GM12873 (cell line): ENCODE measurements around the gene FAM234A.
A peak's percentile ranks its signal among the peaks of the same experiment; 100 is the strongest.

Source experiments
- CTCF ChIP-seq: IDR thresholded peaks from 2 replicates; pipeline ENCODE4 v1.5.1; 2012; ENCODE audit warnings: low read depth, mild to moderate bottlenecking, moderate library complexity, low read length, control low read depth; ENCODE audit not compliant: insufficient read depth; ENCODE audit errors: missing control alignments

FAM234A gene

GRCh38 chr16:282491-282890, 47.9 kb downstream of the FAM234A start:
- no peak for TF ChIP-seq CTCF

GRCh38 chr16:283033-283805, 48.6 kb downstream of the FAM234A start, which contains the start of gene PDIA2:
Gene PDIA2 (plus strand): TSS chr16:283164. CDS start chr16:283170, 6 bp downstream.
- TF ChIP-seq CTCF: no peak

GRCh38 chr16:284204-285120, 49.8 kb downstream of the FAM234A start:
- TF ChIP-seq CTCF: no peak

GRCh38 chr16:285146-286055, 50.8 kb downstream of the FAM234A start:
- no peak for TF ChIP-seq CTCF

GRCh38 chr16:286491-287297, 52.1 kb downstream of the FAM234A start:
- no peak for TF ChIP-seq CTCF

- TF ChIP-seq CTCF: peak; percentile 15
These were observed 52.7 kb downstream of the FAM234A start for GRCh38 chr16:287298-287811.
